ENCODE measurements around the gene TMEM238L. TPM values are rescaled to one million over a fixed set of nuclear protein-coding genes. Genes with fewer than 3 reads are reported as not detected.

Gene TMEM238L
- total RNA-seq, 1 donor: not detected

GRCh38 chr17:10779609-10780008, 24.3 kb downstream of the TMEM238L start:
- Histone ChIP-seq H3K36me3 (ENCODE audit: insufficient read depth, low read length) (no peaks in the 10 kb centered on the region), H3K27ac (ENCODE audit: low read depth, low read length) (no peak overlapping the region), H3K4me3 (ENCODE audit: insufficient read depth, low read length) (no peak overlapping the region), H4K20me1 (ENCODE audit: insufficient read depth, low read length) (no peaks in the 10 kb centered on the region), H3K4me1 (ENCODE audit: insufficient read depth, low read length) (no peaks in the 10 kb centered on the region), H3K4me2 (ENCODE audit: insufficient read depth, low read length) (no peak overlapping the region), H3K27me3 (ENCODE audit: insufficient read depth, low read length) (no peaks in the 10 kb centered on the region), H2AFZ (ENCODE audit: low read length) (no peak overlapping the region), H3K79me2 (ENCODE audit: insufficient read depth, low read length) (no peaks in the 10 kb centered on the region), H3K9me3 (ENCODE audit: low read depth, low read length) (no peaks in the 10 kb centered on the region)
- DNase-seq (ENCODE audit: insufficient read length, low spot score, missing footprints): no peak
- TF ChIP-seq CTCF (IDR thresholded peaks at IDR 0.05; ENCODE audit: extremely low read depth, low read depth, low read length): no peak

- no peak overlapping the region for H3K4me2 ChIP-seq (ENCODE audit: insufficient read depth, low read length)
- DNase-seq (ENCODE audit: insufficient read length, low spot score, missing footprints): no peak
- H3K36me3 ChIP-seq (ENCODE audit: insufficient read depth, low read length): no peaks in the 10 kb centered on the region
- H3K4me1 ChIP-seq (ENCODE audit: insufficient read depth, low read length): no peaks in the 10 kb centered on the region
- H3K4me3 ChIP-seq (ENCODE audit: insufficient read depth, low read length): no peak overlapping the region
- no peak overlapping the region for H2AFZ ChIP-seq (ENCODE audit: low read length)
- H4K20me1 ChIP-seq (ENCODE audit: insufficient read depth, low read length): no peaks in the 10 kb centered on the region
- H3K27me3 ChIP-seq (ENCODE audit: insufficient read depth, low read length): no peaks in the 10 kb centered on the region
- TF ChIP-seq CTCF (IDR thresholded peaks at IDR 0.05; ENCODE audit: extremely low read depth, low read depth, low read length): no peak
- no peaks in the 10 kb centered on the region for H3K79me2 ChIP-seq (ENCODE audit: insufficient read depth, low read length)
- H3K9me3 ChIP-seq (ENCODE audit: low read depth, low read length): no peaks in the 10 kb centered on the region
- no peak overlapping the region for H3K27ac ChIP-seq (ENCODE audit: low read depth, low read length)
These were observed 26.0 kb downstream of the TMEM238L start for GRCh38 chr17:10777890-10778289.

- no peaks in the 10 kb centered on the region for H3K9me3 ChIP-seq (ENCODE audit: low read depth, low read length)
- no peak overlapping the region for H3K27ac ChIP-seq (ENCODE audit: low read depth, low read length)
These were observed 26.6 kb downstream of the TMEM238L start for GRCh38 chr17:10777131-10777807.

DNA sequence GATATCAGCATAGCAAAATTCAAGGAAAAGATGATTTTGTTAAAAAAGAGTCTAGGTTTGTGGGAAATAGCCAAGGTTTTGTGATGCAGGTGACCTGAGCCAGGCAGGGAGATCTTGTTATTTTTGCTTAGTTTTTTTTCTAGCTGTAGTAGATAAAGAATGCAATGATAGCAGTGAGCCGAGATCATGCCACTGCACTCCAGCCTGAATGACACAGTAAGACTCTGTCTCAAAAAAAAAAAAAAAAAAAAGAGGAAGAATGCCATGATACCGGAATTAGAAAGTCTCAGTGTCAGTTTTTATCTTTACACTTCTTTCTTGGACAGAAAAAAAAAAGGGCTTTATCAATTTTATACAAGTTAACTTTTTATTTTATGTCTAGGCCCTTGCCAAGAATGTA, 27.5 kb downstream of the TMEM238L start:
- Histone ChIP-seq H3K36me3 (ENCODE audit: insufficient read depth, low read length) (no peaks in the 10 kb centered on the region), H3K27me3 (ENCODE audit: insufficient read depth, low read length) (no peaks in the 10 kb centered on the region), H3K27ac (ENCODE audit: low read depth, low read length) (no peak overlapping the region), H4K20me1 (ENCODE audit: insufficient read depth, low read length) (no peaks in the 10 kb centered on the region), H3K4me1 (ENCODE audit: insufficient read depth, low read length) (no peaks in the 10 kb centered on the region), H3K79me2 (ENCODE audit: insufficient read depth, low read length) (no peaks in the 10 kb centered on the region), H2AFZ (ENCODE audit: low read length) (no peak overlapping the region), H3K4me2 (ENCODE audit: insufficient read depth, low read length) (no peak overlapping the region), H3K4me3 (ENCODE audit: insufficient read depth, low read length) (no peak overlapping the region), H3K9me3 (ENCODE audit: low read depth, low read length) (no peaks in the 10 kb centered on the region)
- no peak for DNase-seq (ENCODE audit: insufficient read length, low spot score, missing footprints)
- TF ChIP-seq CTCF (IDR thresholded peaks at IDR 0.05; ENCODE audit: extremely low read depth, low read depth, low read length): no peak

More at GRCh38 chr17:10777131-10777807, 26.6 kb downstream of the TMEM238L start:
- H3K79me2 ChIP-seq (ENCODE audit: insufficient read depth, low read length): no peaks in the 10 kb centered on the region
- no peaks in the 10 kb centered on the region for H3K4me1 ChIP-seq (ENCODE audit: insufficient read depth, low read length)
- no peaks in the 10 kb centered on the region for H3K27me3 ChIP-seq (ENCODE audit: insufficient read depth, low read length)
- no peak overlapping the region for H2AFZ ChIP-seq (ENCODE audit: low read length)
- TF ChIP-seq CTCF (IDR thresholded peaks at IDR 0.05; ENCODE audit: extremely low read depth, low read depth, low read length): no peak
- no peak overlapping the region for H3K4me2 ChIP-seq (ENCODE audit: insufficient read depth, low read length)
- no peaks in the 10 kb centered on the region for H3K36me3 ChIP-seq (ENCODE audit: insufficient read depth, low read length)
- no peak overlapping the region for H3K4me3 ChIP-seq (ENCODE audit: insufficient read depth, low read length)
- H4K20me1 ChIP-seq (ENCODE audit: insufficient read depth, low read length): no peaks in the 10 kb centered on the region
- DNase-seq (ENCODE audit: insufficient read length, low spot score, missing footprints): no peak

Measured in osteoblast (primary cell).